Activated T-cell treated with anti-CD3 and anti-CD28 coated beads, Interleukin-2, amount 50 U/mL, for 72 hours (primary cell): Measurements from ENCODE around the gene PSMC2. TPM values are rescaled to one million over a fixed set of nuclear protein-coding genes. Genes with fewer than 3 reads are reported as not detected.

Source experiments
- ATAC-seq, 2 donors: fragments of 150-1000 bp; cut with Tn5 transposase; replicated peaks in 1 of 2; 2 replicates each; pipeline ENCODE4 v1.10.0; 2021; ENCODE audit warnings: moderate library complexity in 2 of 2, mild to moderate bottlenecking in 1 of 2
- DNase-seq, 2 donors: peaks; one replicate each; pipeline ENCODE4 v3.0.0; 2021 to 2022; ENCODE audit warnings: mixed read lengths in 1 of 2
- H3K27ac Mint-ChIP-seq: one replicate; pipeline ENCODE4 v1.8.0; 2022; ENCODE audit warnings: mild to moderate bottlenecking, moderate library complexity, mixed read lengths
- H3K27me3 Mint-ChIP-seq: one replicate; pipeline ENCODE4 v1.8.0; 2022; ENCODE audit warnings: low read depth, mixed read lengths
- H3K36me3 Mint-ChIP-seq, 2 donors: one replicate each; pipeline ENCODE4 v1.8.0; 2022; ENCODE audit warnings: mixed read lengths in 2 of 2, mild to moderate bottlenecking in 1 of 2; ENCODE audit not compliant: insufficient read depth in 2 of 2
- H3K4me1 Mint-ChIP-seq: one replicate; pipeline ENCODE4 v1.8.0; 2022; ENCODE audit warnings: low read depth, mixed read lengths
- H3K4me3 Mint-ChIP-seq, 2 donors: one replicate each; pipeline ENCODE4 v1.8.0; 2022; ENCODE audit warnings: mild to moderate bottlenecking in 2 of 2, mixed read lengths in 2 of 2, moderate library complexity in 2 of 2
- H3K9me3 Mint-ChIP-seq, 2 donors: one replicate each; pipeline ENCODE4 v1.8.0; 2022; ENCODE audit warnings: mixed read lengths in 2 of 2
- total RNA-seq, 2 donors: library from RNA; stranded (reverse); gene quantifications; one replicate each; pipeline ENCODE4 v1.2.3, GENCODE V29; 2022

The PSMC2 gene
- total RNA-seq, result 100 to 1,000 TPM; 132 to 166 TPM

DNA sequence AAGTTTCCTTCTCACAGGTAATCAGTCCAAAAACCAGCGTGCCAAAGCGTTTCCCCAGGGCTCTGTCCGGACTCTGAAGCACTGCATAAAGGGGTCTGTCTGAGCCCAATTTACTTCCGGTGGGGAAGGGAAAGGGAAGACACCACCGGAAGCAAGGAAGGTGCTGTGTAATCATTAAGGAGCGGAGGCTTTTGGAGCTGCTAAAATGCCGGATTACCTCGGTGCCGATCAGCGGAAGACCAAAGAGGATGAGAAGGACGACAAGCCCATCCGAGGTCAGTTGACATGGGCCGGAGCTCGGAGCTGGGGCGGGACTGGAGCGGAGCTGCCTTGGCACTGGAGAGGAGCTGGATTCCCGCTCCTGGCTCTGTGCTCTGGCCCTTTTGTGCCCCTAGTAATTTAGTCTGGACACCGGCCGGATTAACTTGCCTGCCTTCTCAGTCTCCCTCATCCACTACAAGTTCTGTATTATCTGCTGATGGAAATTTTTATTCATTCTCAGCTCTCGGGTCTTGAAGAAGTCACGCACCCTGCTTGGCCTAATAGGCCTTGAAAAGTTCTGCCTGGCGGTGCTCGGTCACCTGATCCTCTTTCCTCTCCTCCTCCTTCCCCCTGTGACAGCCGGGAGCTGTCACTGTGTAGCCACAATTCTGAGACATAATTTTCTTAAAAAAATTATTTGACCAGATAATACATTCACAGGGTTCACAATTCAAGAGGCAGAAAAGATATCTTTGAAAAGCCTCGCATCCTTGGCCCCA is at the start of gene PSMC2:
Gene PSMC2 (plus strand): TSS at position 137 of the 761 bp plus-strand sequence. CDS start 69 bp downstream, at position 206.
- Mint-ChIP-seq H3K4me1 (peaks cover 70% of the 10 kb centered on the region), H3K27me3 (no peaks in the 10 kb centered on the region), H3K27ac (peak within 1 kb of the TSS; percentile 96), H3K36me3 (peaks cover 11 to 13% of the 10 kb centered on the region in 2 donors), H3K4me3 (peak within 1 kb of the TSS; percentile 95 to 97), H3K9me3 (no peaks in the 10 kb centered on the region)
- peak; percentile 85 for DNase-seq
- peak; percentile 73 to 77 for ATAC-seq

DNA sequence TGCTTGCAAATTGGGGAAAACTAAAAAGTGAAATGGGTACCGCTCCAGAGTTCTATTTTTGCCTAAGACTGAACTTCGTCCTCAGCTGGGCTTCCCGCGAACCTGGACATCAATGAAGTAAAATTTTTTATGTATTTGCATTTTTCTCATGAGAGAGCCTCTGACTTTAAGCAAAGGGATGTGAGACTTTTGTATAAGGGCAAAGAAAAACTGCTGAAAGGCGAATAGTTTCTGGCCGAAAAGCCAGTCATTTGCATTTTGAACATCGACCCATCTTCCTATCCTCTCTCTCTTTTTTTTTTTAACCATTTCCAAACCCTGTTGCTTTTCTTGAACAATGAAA is 49.6 kb upstream of the PSMC2 start:
- Mint-ChIP-seq H3K9me3 (no peaks in the 10 kb centered on the region), H3K4me3 (peak overlapping the region; percentile 94 to 99), H3K27ac (peak overlapping the region; percentile 98), H3K4me1 (peaks cover 45% of the 10 kb centered on the region), H3K27me3 (no peaks in the 10 kb centered on the region), H3K36me3 (peaks cover 2 to 12% of the 10 kb centered on the region in 2 donors)
- ATAC-seq, result no peak
- no peak for DNase-seq

DNA sequence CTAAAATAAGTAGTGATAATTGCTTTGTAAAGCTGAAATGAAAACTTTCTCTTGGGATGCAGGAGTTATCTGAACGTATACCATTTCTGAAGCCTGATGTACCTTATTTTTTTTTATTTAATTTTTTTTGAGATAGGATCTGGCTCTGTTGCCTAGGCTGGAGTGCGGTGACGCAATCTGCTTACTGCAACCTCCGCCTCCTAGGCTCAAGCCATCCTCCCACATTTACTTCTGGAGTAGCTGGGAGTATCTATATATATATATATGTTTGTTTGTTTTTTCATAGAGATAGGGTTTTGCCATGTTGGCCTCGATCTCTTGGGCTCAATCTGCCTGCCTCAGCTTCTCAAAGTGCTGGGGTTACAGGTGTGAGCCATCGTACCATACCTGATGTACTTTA is 47.8 kb upstream of the PSMC2 start:
- ATAC-seq, result no peak
- Mint-ChIP-seq H3K27me3 (no peaks in the 10 kb centered on the region), H3K4me1 (peaks cover 57% of the 10 kb centered on the region), H3K27ac (no peak overlapping the region), H3K4me3 (peak overlapping the region in 1 of 2 donors; percentile 99), H3K9me3 (no peaks in the 10 kb centered on the region), H3K36me3 (peaks cover 3 to 24% of the 10 kb centered on the region in 2 donors)
- no peak for DNase-seq

DNA sequence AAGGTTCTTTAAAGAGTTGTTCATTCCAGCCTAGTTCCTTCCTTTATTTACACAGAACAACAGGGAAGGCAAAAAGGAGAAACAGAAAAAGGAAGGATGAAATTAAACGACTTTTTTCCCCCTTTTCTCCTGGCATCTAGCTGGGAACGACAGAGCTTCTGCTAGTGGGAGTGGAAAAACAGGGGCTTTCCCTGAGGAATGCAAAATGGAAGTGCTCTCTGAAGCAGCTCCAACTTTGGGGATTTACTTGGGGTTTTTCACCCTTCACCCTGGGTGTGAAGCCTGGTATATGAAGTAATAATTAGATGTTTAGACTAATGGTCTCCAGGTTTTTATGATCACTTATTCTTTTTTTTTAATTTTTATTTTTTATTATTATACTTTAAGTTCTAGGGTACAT is 46.0 kb upstream of the PSMC2 start:
- peak overlapping the region; percentile 50 for H3K27ac Mint-ChIP-seq
- H3K36me3 Mint-ChIP-seq, result peaks cover 6 to 34% of the 10 kb centered on the region in 2 donors
- ATAC-seq, result no peak
- no peak for DNase-seq
- peaks cover 50% of the 10 kb centered on the region for H3K4me1 Mint-ChIP-seq
- H3K27me3 Mint-ChIP-seq, result no peaks in the 10 kb centered on the region
- no peaks in the 10 kb centered on the region for H3K9me3 Mint-ChIP-seq
- no peak overlapping the region for H3K4me3 Mint-ChIP-seq

DNA sequence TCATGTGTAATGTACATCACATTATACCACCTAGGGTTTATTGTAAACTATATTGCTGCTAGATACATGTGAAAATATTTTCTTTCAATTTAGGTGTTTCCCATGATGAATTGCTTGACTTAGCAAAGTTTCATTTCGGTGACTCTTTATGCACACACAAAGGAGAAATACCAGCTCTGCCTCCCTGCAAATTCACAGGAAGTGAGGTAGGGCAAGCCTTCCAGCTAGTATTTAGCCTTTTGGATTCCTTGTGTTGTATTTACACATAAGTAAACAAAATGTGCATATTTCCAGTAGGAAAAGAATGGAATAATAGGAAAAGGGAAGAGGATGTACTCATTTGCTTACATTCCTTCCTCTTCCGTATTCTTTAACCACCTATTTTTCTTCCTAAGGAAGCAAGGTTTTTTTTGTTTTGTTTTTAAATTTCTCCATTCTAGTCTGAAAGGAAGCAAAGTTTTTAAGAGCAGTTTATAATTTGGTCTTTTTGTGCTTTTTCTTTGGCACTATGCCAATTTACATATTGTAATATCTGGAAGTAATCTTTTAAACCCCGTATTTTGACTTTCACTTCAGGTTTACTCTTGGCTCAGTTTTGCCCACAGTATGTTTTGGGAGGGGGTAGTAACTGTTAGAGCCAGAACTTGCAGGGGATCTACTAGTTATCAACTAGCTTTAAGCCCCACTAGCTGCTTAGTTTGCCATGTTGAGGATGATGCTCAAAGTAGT is 39.8 kb upstream of the PSMC2 start:
- H3K4me1 Mint-ChIP-seq, result peaks cover 27% of the 10 kb centered on the region
- no peak overlapping the region for H3K4me3 Mint-ChIP-seq
- H3K36me3 Mint-ChIP-seq, result peaks cover 5 to 44% of the 10 kb centered on the region in 2 donors
- H3K27ac Mint-ChIP-seq, result peak overlapping the region; percentile 12
- no peaks in the 10 kb centered on the region for H3K9me3 Mint-ChIP-seq
- H3K27me3 Mint-ChIP-seq, result no peaks in the 10 kb centered on the region
- ATAC-seq (no peak), DNase-seq (no peak)

DNA sequence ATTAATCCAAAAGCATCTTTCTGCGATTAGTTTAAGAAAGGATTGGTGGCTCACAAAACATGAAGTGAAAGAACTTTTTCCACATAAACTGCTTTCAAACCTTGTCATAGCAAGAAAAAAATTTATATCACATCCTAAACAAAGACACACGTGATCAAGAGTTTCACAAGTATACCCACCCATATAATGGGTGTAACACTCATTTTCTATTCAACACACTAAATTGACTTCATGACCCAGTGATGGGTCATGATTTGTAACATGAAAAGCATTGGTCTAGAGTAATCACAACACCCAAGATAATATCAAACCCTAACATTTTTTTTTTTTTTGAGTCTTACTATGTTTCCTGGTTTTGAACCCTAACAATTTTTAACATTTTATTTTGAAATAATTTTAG is 32.6 kb upstream of the PSMC2 start:
- H3K27me3 Mint-ChIP-seq, result no peaks in the 10 kb centered on the region
- no peak for DNase-seq
- H3K9me3 Mint-ChIP-seq, result no peaks in the 10 kb centered on the region
- H3K4me1 Mint-ChIP-seq, result peaks cover 8% of the 10 kb centered on the region
- peak in 1 of 2 donors; percentile 62 for ATAC-seq
- H3K4me3 Mint-ChIP-seq, result no peak overlapping the region
- peaks cover 7 to 32% of the 10 kb centered on the region in 2 donors for H3K36me3 Mint-ChIP-seq
- peak overlapping the region; percentile 12 for H3K27ac Mint-ChIP-seq

DNA sequence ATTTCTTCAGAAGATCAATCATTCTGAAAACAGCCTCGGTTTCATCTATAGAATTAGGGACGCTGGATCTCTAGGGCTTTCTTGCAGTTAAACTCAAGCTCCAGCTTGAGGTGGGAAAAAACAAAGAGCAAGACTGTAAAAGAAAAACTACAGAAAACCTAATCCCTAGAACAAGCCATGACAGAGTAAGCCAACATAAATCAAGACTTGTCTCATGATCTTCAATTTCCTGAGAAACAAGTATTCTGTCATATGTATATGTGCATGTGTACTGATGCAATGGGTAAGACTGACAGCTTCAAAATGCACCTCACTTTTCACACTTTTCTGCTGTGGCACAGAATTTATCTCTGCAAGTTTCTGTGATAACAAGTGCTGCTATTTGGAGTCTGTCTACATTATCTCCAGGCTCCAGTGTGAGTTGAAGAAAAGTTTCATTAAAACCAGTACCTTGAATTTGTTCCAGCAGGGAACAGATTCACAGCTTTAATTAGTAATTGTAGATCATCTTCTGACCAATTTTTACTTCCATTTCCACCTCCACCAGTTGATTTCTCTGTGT is 31.0 kb upstream of the PSMC2 start:
- peaks cover 7 to 33% of the 10 kb centered on the region in 2 donors for H3K36me3 Mint-ChIP-seq
- ATAC-seq (no peak), DNase-seq (no peak)
- H3K27ac Mint-ChIP-seq, result peak overlapping the region; percentile 89
- H3K4me3 Mint-ChIP-seq, result no peak overlapping the region
- no peaks in the 10 kb centered on the region for H3K27me3 Mint-ChIP-seq
- peaks cover 8% of the 10 kb centered on the region for H3K4me1 Mint-ChIP-seq
- H3K9me3 Mint-ChIP-seq, result no peaks in the 10 kb centered on the region

DNA sequence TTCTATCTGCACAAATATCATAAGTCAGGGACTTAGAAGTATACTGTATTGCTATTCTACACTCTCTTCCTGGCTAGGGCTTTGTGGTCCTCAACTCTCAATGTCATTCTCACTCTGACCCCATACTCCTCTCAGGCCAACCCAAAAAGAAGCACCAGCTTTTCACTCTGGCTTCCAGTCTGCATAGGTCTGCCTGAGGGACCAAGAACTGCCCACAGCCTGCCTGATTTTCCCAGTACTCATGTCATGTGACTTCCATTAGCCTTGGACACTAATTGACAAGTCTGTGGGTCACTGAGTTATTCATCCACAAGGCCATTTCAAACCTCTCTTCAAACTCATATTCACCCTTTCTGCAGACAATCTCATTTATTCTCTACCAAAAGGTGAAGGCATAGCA is 30.4 kb upstream of the PSMC2 start:
- Mint-ChIP-seq H3K4me1 (peaks cover 8% of the 10 kb centered on the region), H3K27me3 (no peaks in the 10 kb centered on the region), H3K27ac (peak overlapping the region; percentile 89), H3K9me3 (no peaks in the 10 kb centered on the region), H3K4me3 (no peak overlapping the region), H3K36me3 (peaks cover 9 to 33% of the 10 kb centered on the region in 2 donors)
- no peak for ATAC-seq
- DNase-seq, result no peak

DNA sequence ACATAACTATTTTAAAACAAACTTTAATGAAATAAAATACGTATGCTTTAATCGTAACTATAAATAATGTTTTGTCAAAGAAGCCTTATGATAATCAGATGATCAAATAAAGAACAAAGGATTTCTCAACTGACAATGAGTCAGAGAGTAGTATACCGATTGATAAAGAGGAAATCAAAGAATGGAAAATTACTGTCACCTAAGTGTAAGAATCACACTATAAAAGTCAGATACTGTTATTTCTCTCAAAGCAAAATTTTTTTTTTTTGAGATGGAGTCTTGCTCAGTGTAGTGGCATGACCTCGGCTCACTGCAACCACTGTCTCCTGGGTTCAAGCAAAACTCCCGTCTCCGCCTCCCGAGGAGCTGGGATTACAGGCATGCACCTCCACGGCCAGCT is 21.7 kb upstream of the PSMC2 start:
- Mint-ChIP-seq H3K4me1 (peaks cover 20% of the 10 kb centered on the region), H3K9me3 (no peaks in the 10 kb centered on the region), H3K36me3 (peaks cover 5 to 28% of the 10 kb centered on the region in 2 donors), H3K4me3 (no peak overlapping the region), H3K27ac (peak overlapping the region; percentile 94), H3K27me3 (no peaks in the 10 kb centered on the region)
- ATAC-seq, result peak; percentile 49 to 56
- no peak for DNase-seq

DNA sequence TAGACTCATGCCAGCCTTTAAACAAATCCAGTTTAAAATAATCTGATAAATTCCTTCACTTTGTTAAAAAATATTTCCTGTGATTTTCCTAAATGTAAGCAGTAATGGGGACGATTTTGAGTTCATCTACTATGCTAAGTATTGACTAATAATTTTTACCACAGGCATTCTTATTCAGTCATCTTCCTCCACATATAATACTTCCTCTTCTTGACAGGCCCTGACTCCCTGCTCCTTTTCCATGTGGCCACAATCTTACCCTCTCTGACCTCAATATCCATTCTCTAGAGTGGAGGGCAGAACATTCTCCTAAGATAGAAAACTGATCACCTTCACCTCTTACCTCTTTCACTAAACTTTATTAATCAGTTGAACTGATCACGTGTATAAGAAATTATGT is 10.7 kb upstream of the PSMC2 start:
- Mint-ChIP-seq H3K36me3 (peaks cover 12 to 37% of the 10 kb centered on the region in 2 donors), H3K4me1 (peaks cover 30% of the 10 kb centered on the region), H3K27me3 (no peaks in the 10 kb centered on the region), H3K9me3 (no peaks in the 10 kb centered on the region), H3K27ac (no peak overlapping the region), H3K4me3 (no peak overlapping the region)
- ATAC-seq (no peak), DNase-seq (no peak)

DNA sequence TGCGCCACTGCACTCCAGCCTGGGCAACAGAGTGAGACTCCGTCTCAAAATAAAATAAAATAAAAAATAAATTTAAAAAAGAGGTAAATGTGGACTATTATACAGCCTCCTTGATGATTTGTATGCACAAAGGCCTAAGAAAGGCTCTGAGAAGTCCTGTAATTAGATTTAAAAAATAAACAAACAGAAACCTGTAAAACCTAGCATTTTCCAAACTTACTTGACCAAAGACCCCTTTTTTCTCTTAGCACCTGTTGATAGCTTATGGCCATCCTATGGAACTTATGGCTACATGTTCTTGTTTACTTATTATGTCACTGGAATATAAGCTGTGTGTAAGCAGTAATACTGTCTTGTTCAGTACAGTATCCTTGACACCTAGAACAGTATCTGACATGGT is 8.6 kb upstream of the PSMC2 start:
- H3K36me3 Mint-ChIP-seq, result peaks cover 12 to 36% of the 10 kb centered on the region in 2 donors
- H3K27ac Mint-ChIP-seq, result peak overlapping the region; percentile 64
- H3K4me1 Mint-ChIP-seq, result peaks cover 42% of the 10 kb centered on the region
- no peaks in the 10 kb centered on the region for H3K27me3 Mint-ChIP-seq
- ATAC-seq, result no peak
- DNase-seq, result no peak
- no peaks in the 10 kb centered on the region for H3K9me3 Mint-ChIP-seq
- no peak overlapping the region for H3K4me3 Mint-ChIP-seq

DNA sequence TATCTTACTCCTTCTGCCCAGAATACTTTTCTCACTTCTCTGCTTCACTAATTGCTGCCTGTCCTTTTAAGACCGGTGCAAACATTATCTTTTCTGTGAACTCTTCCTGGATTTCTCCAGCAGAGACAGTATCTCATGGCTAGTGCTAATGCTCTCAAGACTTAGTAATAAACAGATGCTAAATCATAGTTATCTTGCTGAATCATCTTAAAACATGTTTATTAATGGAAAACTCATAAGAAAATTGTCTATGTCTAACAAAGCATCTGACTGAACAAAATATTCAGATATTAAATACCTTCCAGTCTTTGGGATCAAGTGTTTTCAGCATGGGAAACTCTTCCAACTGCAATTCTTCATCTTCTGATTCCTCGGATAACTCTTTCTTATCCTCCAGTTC is 6.0 kb upstream of the PSMC2 start:
- Mint-ChIP-seq H3K36me3 (peaks cover 16 to 31% of the 10 kb centered on the region in 2 donors), H3K4me3 (peak overlapping the region in 1 of 2 donors; percentile 26), H3K27ac (peak overlapping the region; percentile 19), H3K9me3 (no peaks in the 10 kb centered on the region), H3K4me1 (peaks cover 57% of the 10 kb centered on the region), H3K27me3 (no peaks in the 10 kb centered on the region)
- DNase-seq (no peak), ATAC-seq (no peak)

DNA sequence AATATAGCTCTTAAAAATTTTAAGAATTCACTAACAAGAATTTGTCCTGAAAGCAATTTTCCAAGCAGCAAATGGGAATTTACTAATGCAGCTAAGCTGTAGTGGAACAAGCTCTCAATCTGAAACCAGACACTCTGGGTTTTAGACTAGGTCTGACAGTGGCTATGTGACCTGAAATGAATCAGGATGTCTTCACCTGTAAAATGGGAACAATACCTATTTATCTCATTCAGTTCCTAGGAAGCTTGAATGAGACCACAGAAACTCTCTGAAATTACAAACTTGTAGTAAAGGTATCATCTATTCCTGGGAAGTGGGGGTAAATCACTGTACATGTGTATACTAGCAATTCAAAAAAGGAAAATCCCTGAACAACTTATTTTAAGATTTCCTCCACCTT is 4.1 kb upstream of the PSMC2 start:
- peaks cover 67% of the 10 kb centered on the region for H3K4me1 Mint-ChIP-seq
- peaks cover 19 to 22% of the 10 kb centered on the region in 2 donors for H3K36me3 Mint-ChIP-seq
- no peaks in the 10 kb centered on the region for H3K9me3 Mint-ChIP-seq
- no peaks in the 10 kb centered on the region for H3K27me3 Mint-ChIP-seq
- H3K4me3 Mint-ChIP-seq, result peak overlapping the region; percentile 83 to 97
- ATAC-seq (peak; percentile 3 to 15), DNase-seq (no peak)
- H3K27ac Mint-ChIP-seq, result peak overlapping the region; percentile 98
